GM19372 (cell line): ENCODE measurements around the gene ZNF318.

Experiments used
- ATAC-seq: cut with Tn5 transposase; IDR thresholded peaks from one replicate; pipeline ENCODE4 v1.9.1; 2021; ENCODE audit warnings: mild to moderate bottlenecking, low read depth, moderate library complexity; ENCODE audit not compliant: unreplicated experiment

The ZNF318 gene

GRCh38 chr6:43287717-43288679, 81.4 kb downstream of the ZNF318 start:
- ATAC-seq = no peak

- no peak for ATAC-seq
These were observed 82.3 kb downstream of the ZNF318 start for GRCh38 chr6:43286980-43287716.

GRCh38 chr6:43286456-43286979, 82.9 kb downstream of the ZNF318 start:
- no peak for ATAC-seq
